HG02938 (cell line): ENCODE measurements around the gene GRK3.
"Not testable (repeated sequence)": the region's sequence is repeated elsewhere in the genome, so short reads cannot be mapped to it uniquely, and the experiment has no call there.

Source experiments
- ATAC-seq: cut with Tn5 transposase; IDR thresholded peaks from one replicate; pipeline ENCODE4 v1.9.1; 2021; ENCODE audit warnings: mild to moderate bottlenecking, moderate library complexity; ENCODE audit not compliant: unreplicated experiment

GRK3 gene

GRCh38 chr22:25564320-25564978 is at the start of gene GRK3:
GRK3 (plus strand) TSS chr22:25564675; CDS start chr22:25565041, 366 bp downstream.
- ATAC-seq = peak; percentile 52

- no peak for ATAC-seq
Measured at GRCh38 chr22:25518000-25518663, 46.3 kb upstream of the GRK3 start.

GRCh38 chr22:25525376-25525775 is 39.1 kb upstream of the GRK3 start:
- ATAC-seq = no peak

- not testable (repeated sequence) for ATAC-seq
Measured at GRCh38 chr22:25525804-25526584, 38.5 kb upstream of the GRK3 start.

- not testable (repeated sequence) for ATAC-seq
Measured at GRCh38 chr22:25527016-25527415, 37.5 kb upstream of the GRK3 start.

GRCh38 chr22:25528068-25528467 is 36.4 kb upstream of the GRK3 start:
- not testable (repeated sequence) for ATAC-seq

- ATAC-seq = not testable (repeated sequence)
Measured at GRCh38 chr22:25529059-25529458, 35.4 kb upstream of the GRK3 start.

GRCh38 chr22:25529541-25530137 is 34.8 kb upstream of the GRK3 start:
- ATAC-seq = not testable (repeated sequence)

GRCh38 chr22:25531677-25532076 is 32.8 kb upstream of the GRK3 start:
- not testable (repeated sequence) for ATAC-seq

- ATAC-seq = no peak
Measured at GRCh38 chr22:25534724-25535123, 29.8 kb upstream of the GRK3 start.

GRCh38 chr22:25536589-25536988 is 27.9 kb upstream of the GRK3 start:
- no peak for ATAC-seq

- ATAC-seq = no peak
Measured at GRCh38 chr22:25540166-25540907, 24.1 kb upstream of the GRK3 start.

- no peak for ATAC-seq
Measured at GRCh38 chr22:25540908-25541660, 23.4 kb upstream of the GRK3 start.

- no peak for ATAC-seq
Measured at GRCh38 chr22:25542191-25542590, 22.3 kb upstream of the GRK3 start.

- ATAC-seq = no peak
Measured at GRCh38 chr22:25542720-25543402, 21.6 kb upstream of the GRK3 start.

GRCh38 chr22:25545146-25545545 is 19.3 kb upstream of the GRK3 start:
- no peak for ATAC-seq

- no peak for ATAC-seq
Measured at GRCh38 chr22:25545672-25546071, 18.8 kb upstream of the GRK3 start.

- no peak for ATAC-seq
Measured at GRCh38 chr22:25546242-25546641, 18.2 kb upstream of the GRK3 start.

GRCh38 chr22:25546751-25547150 is 17.7 kb upstream of the GRK3 start:
- ATAC-seq = no peak
